IMR-90 (cell line): ENCODE results near the gene NRXN2. TPM values are rescaled to one million over a fixed set of nuclear protein-coding genes. Genes with fewer than 3 reads are reported as not detected.

Source experiments
- ATAC-seq: fragments of 200-7000 bp; cut with Tn5 transposase; 2 replicates; pipeline ENCODE4 v1.9.1; 2020; ENCODE audit warnings: low read depth, mild to moderate bottlenecking, moderate library complexity
- BruUV-seq: library from RNA; stranded (reverse); fragments of 400-500 nt; replicated peaks from 2 replicates; lab custom pipeline; 2021; lab: Mats Ljungman, UMichigan
- CTCF ChIA-PET: fragments of 300-600 bp; formaldehyde crosslinking; extraction: SDS; loops from one replicate; lab custom pipeline; 2021; ENCODE audit warnings: antibody characterized with exemption; lab: Yijun Ruan, JAX
- POLR2A ChIA-PET: fragments of 300-600 bp; sonication (Branson Sonifier 250); formaldehyde crosslinking; loops from one replicate; lab custom pipeline; 2022; ENCODE audit warnings: antibody characterized with exemption; ENCODE audit not compliant: unreplicated experiment; lab: Charles Lee
- DNase-seq: peaks from one replicate; pipeline ENCODE4 v3.0.0; 2013
- H2AFZ ChIP-seq: replicated peaks from 2 replicates; pipeline ENCODE3; 2013; ENCODE audit warnings: low read length, mild to moderate bottlenecking; ENCODE audit not compliant: poor library complexity
- H2AK5ac ChIP-seq: 2 replicates; pipeline ENCODE4 v1.6.1; 2013; ENCODE audit warnings: low read depth, low read length, inconsistent platforms
- H2AK9ac ChIP-seq: replicated peaks from 2 replicates; pipeline ENCODE3; 2013; ENCODE audit warnings: mild to moderate bottlenecking, low read depth, low read length, moderate library complexity; ENCODE audit not compliant: poor library complexity
- H2BK120ac ChIP-seq: 2 replicates; pipeline ENCODE4 v1.6.1; 2013; ENCODE audit warnings: low read depth, low read length, inconsistent platforms
- H2BK15ac ChIP-seq: 3 replicates; pipeline ENCODE4 v1.6.1; 2013; ENCODE audit warnings: low read depth, low read length, inconsistent platforms
- H2BK20ac ChIP-seq: 2 replicates; pipeline ENCODE4 v1.6.1; 2013; ENCODE audit warnings: low read depth, mild to moderate bottlenecking, inconsistent platforms, low read length, moderate library complexity
- H2BK5ac ChIP-seq: 2 replicates; pipeline ENCODE4 v1.6.1; 2013; ENCODE audit warnings: mild to moderate bottlenecking, low read depth, low read length, inconsistent platforms; ENCODE audit not compliant: poor library complexity, severe bottlenecking
- H3K14ac ChIP-seq: replicated peaks from 2 replicates; pipeline ENCODE4 v1.6.1; 2013; ENCODE audit warnings: low read depth, low read length, inconsistent platforms
- H3K18ac ChIP-seq: 2 replicates; pipeline ENCODE4 v1.6.1; 2013; ENCODE audit warnings: low read depth, low read length, control low read depth
- H3K23ac ChIP-seq: 2 replicates; pipeline ENCODE4 v1.6.1; 2013; ENCODE audit warnings: low read depth, low read length, inconsistent platforms
- H3K27ac ChIP-seq: 2 replicates; pipeline ENCODE4 v1.5.1; 2013; ENCODE audit warnings: mild to moderate bottlenecking, control low read depth, low read length; ENCODE audit not compliant: insufficient read depth
- H3K27me3 ChIP-seq: 2 replicates; pipeline ENCODE4 v1.6.1; 2013; ENCODE audit warnings: low read length; ENCODE audit not compliant: control insufficient read depth, insufficient read depth
- H3K36me3 ChIP-seq: 2 replicates; pipeline ENCODE4 v1.6.1; 2013; ENCODE audit warnings: low read length, mixed read lengths; ENCODE audit not compliant: control insufficient read depth, insufficient read depth
- H3K4ac ChIP-seq: 2 replicates; pipeline ENCODE4 v1.6.1; 2013; ENCODE audit warnings: low read depth, low read length, inconsistent platforms
- H3K4me1 ChIP-seq: 2 replicates; pipeline ENCODE4 v1.6.1; 2013; ENCODE audit warnings: low read length, mixed read lengths; ENCODE audit not compliant: control insufficient read depth, insufficient read depth
- H3K4me2 ChIP-seq: 2 replicates; pipeline ENCODE4 v1.6.1; 2013; ENCODE audit warnings: low read depth, mild to moderate bottlenecking, control low read depth, low read length, moderate library complexity
- H3K4me3 ChIP-seq: 2 replicates; pipeline ENCODE4 v1.5.1; 2013; ENCODE audit warnings: low read depth, mild to moderate bottlenecking, control low read depth, low read length, moderate library complexity; ENCODE audit not compliant: insufficient read depth
- H3K56ac ChIP-seq: 2 replicates; pipeline ENCODE4 v1.6.1; 2013; ENCODE audit warnings: low read length, inconsistent platforms; ENCODE audit not compliant: insufficient read depth; ENCODE audit errors: extremely low read depth
- H3K79me1 ChIP-seq, 2 experiments: 2 replicates each; pipeline ENCODE4 v1.6.1; 2013; ENCODE audit warnings: low read length in 2 of 2, inconsistent platforms in 1 of 2, low read depth in 1 of 2
- H3K9ac ChIP-seq: 2 replicates; pipeline ENCODE4 v1.6.1; 2013; ENCODE audit warnings: low read depth, low read length, control low read depth
- H3K9me1 ChIP-seq: 2 replicates; pipeline ENCODE4 v1.6.1; 2013; ENCODE audit warnings: low read length, inconsistent platforms; ENCODE audit not compliant: insufficient read depth
- H3K9me3 ChIP-seq: 2 replicates; pipeline ENCODE4 v1.6.1; 2013; ENCODE audit warnings: low read length; ENCODE audit not compliant: control insufficient read depth, insufficient read depth
- H4K20me1 ChIP-seq: 2 replicates; pipeline ENCODE4 v1.6.1; 2013; ENCODE audit warnings: low read length, inconsistent platforms; ENCODE audit not compliant: insufficient read depth
- H4K5ac ChIP-seq: 2 replicates; pipeline ENCODE4 v1.6.1; 2013; ENCODE audit warnings: mild to moderate bottlenecking, low read depth, low read length, control low read depth
- H4K8ac ChIP-seq, 2 experiments: 2 replicates each; pipeline ENCODE4 v1.6.1; 2013; ENCODE audit warnings: low read depth in 2 of 2, low read length in 2 of 2, control low read depth in 1 of 2, inconsistent platforms in 1 of 2
- H4K91ac ChIP-seq: 2 replicates; pipeline ENCODE4 v1.6.1; 2013; ENCODE audit warnings: low read depth, low read length, inconsistent platforms; ENCODE audit not compliant: insufficient read depth
- CEBPB ChIP-seq: IDR thresholded peaks from 2 replicates; pipeline ENCODE4 v1.6.1; 2012; ENCODE audit warnings: low read depth, low read length, improper control_type of control experiment
- CHD1 ChIP-seq: IDR thresholded peaks from 2 replicates; pipeline ENCODE4 v1.6.1; 2012; ENCODE audit warnings: low read depth, low read length, improper control_type of control experiment
- CTCF ChIP-seq: conservative IDR thresholded peaks from 2 replicates; pipeline ENCODE4 v1.5.1; 2012; ENCODE audit warnings: mild to moderate bottlenecking, low read depth, low read length, improper control_type of control experiment
- FOS ChIP-seq: fragments of 150-350 bp; IDR thresholded peaks from 2 replicates; pipeline ENCODE4 v1.6.1; 2016; ENCODE audit warnings: low read depth, low read length
- MAFK ChIP-seq: IDR thresholded peaks from 2 replicates; pipeline ENCODE4 v1.6.1; 2012; ENCODE audit warnings: low read depth, low read length, improper control_type of control experiment
- MAZ ChIP-seq: IDR thresholded peaks from 2 replicates; pipeline ENCODE4 v1.6.1; 2012; ENCODE audit warnings: low read depth, mild to moderate bottlenecking, low read length, improper control_type of control experiment, moderate library complexity, borderline replicate concordance
- MXI1 ChIP-seq: IDR thresholded peaks from 2 replicates; pipeline ENCODE4 v1.6.1; 2012; ENCODE audit warnings: low read depth, mild to moderate bottlenecking, low read length, moderate library complexity, borderline replicate concordance
- NFE2L2 ChIP-seq: fragments of 150-350 bp; IDR thresholded peaks from 2 replicates; pipeline ENCODE4 v1.6.1; 2016; ENCODE audit warnings: low read depth, mild to moderate bottlenecking, low read length
- POLR2A ChIP-seq: IDR thresholded peaks from 2 replicates; pipeline ENCODE4 v1.6.1; 2012; ENCODE audit warnings: mild to moderate bottlenecking, low read depth, low read length
- RAD21 ChIP-seq: IDR thresholded peaks from 2 replicates; pipeline ENCODE4 v1.6.1; 2012; ENCODE audit warnings: low read length, improper control_type of control experiment
- RCOR1 ChIP-seq: IDR thresholded peaks from 2 replicates; pipeline ENCODE4 v1.6.1; 2012; ENCODE audit warnings: mild to moderate bottlenecking, low read length, improper control_type of control experiment; ENCODE audit not compliant: insufficient replicate concordance
- WGBS, 2 experiments: methylation state at CpG; one replicate each; pipeline versions ENCODE4 v1.1.5 to v1.1.7; 2013; ENCODE audit warnings: missing lambda C conversion rate in 2 of 2; ENCODE audit not compliant: insufficient read length in 1 of 2; ENCODE audit errors: extremely low coverage in 2 of 2; 5-methylcytosine and 5-hydroxymethylcytosine counted together
- dilution Hi-C: fragments of 300-500 bp; cut with HindIII; formaldehyde crosslinking; loops from one replicate; pipeline ENCODE4 v1.14.3; 2018; ENCODE audit warnings: low sequenced_read_pairs; ENCODE audit not compliant: unreplicated experiment
- in situ Hi-C: fragments of 300-500 bp; cut with MboI; formaldehyde crosslinking; loops from 3 replicates; pipeline ENCODE4 v1.14.3; 2019; ENCODE audit warnings: low sequenced_read_pairs, inconsistent platforms, mixed read lengths
- intact Hi-C: fragments of 100-400 bp; cut with micrococcal nuclease; formaldehyde crosslinking; loops from 2 replicates; pipeline ENCODE4 v1.10.0; 2022
- polyA plus RNA-seq, 3 experiments: library from polyadenylated mRNA; depleted of rRNA; stranded (reverse); fragments of >200 nt; gene quantifications; 2 replicates each; pipeline ENCODE4 v1.2.3, GENCODE V29; 2012; ENCODE audit warnings: low replicate concordance in 1 of 3
- total RNA-seq: library from RNA; depleted of rRNA; stranded (reverse); fragments of >200 nt; gene quantifications from 2 replicates; pipeline ENCODE4 v1.2.3, GENCODE V29; 2012
- TF ChIP-seq, protein P1 (sequence below): fragments of 150-350 bp; IDR thresholded peaks from 2 replicates; pipeline ENCODE4 v1.6.1; 2017; ENCODE audit warnings: mild to moderate bottlenecking, antibody characterized with exemption, low read length, low read depth

Gene NRXN2
- total and polyA plus RNA-seq, 2 of the 4 experiments (the other 2 are of a cell fraction), result 0.18 to 0.22 TPM

DNA sequence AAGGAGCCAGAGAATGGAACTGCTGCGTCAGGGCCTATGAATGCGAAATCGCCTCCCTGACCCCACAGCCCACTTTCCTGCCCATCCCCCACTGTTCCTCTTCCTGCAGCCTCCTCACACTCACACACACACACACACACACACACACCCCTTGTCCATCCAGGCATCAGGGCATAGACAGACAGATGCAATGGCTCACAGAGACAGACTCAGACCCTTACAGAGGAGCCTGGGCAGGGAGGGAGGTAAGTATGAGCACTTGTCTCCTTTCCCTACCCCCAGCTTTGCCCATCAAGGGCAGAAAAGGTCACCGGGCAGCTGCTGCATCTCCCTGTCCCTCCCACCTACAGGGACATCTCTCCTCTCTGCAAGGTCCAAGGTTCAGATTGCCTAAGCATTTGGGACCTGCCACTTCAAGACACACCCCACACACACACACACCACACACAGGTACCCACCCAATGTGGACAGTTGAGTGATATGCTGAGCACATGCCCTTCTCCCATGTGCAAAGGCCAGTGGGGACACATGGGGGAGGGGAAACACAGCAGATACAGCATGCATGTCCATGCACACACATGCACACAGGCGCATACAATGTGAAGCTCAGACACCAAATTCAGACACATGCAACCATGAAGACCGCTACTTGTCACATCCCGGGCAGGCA is 2.0 kb upstream of the NRXN2 start:
- Histone ChIP-seq H2AFZ (no peak overlapping the region), H3K9ac (no peak overlapping the region), H2BK15ac (no peak overlapping the region), H3K23ac (no peak overlapping the region), H3K4me1 (no peaks in the 10 kb centered on the region), H3K4me3 (no peak overlapping the region), H3K9me1 (no peaks in the 10 kb centered on the region), H3K36me3 (no peaks in the 10 kb centered on the region), H3K79me1 (no peaks in the 10 kb centered on the region), H3K27ac (no peak overlapping the region), H4K20me1 (no peaks in the 10 kb centered on the region), H4K91ac (no peak overlapping the region), H2AK5ac (no peak overlapping the region), H2AK9ac (peak overlapping the region; percentile 28), H3K14ac (no peak overlapping the region), H3K27me3 (peaks cover 56% of the 10 kb centered on the region), H3K9me3 (no peaks in the 10 kb centered on the region), H2BK5ac (no peak overlapping the region), H3K4ac (no peak overlapping the region), H3K18ac (no peak overlapping the region), H2BK20ac (no peak overlapping the region), H4K8ac (no peak overlapping the region), H2BK120ac (no peak overlapping the region), H3K4me2 (no peak overlapping the region), H3K56ac (no peak overlapping the region), H4K5ac (no peak overlapping the region)
- in situ Hi-C loops, result no loop called here
- ChIA-PET CTCF (no interaction called here), POLR2A (no interaction called here)
- intact Hi-C loops, result no loop called here
- dilution Hi-C loops, result no loop called here
- DNase-seq, result no peak
- WGBS, 2 experiments, result no CpG with 5 or more reads among the region's 7 CpGs
- no TSS peak for BruUV-seq
- ATAC-seq, result no peak
- no peak for TF ChIP-seq CHD1
- TF ChIP-seq CTCF, result no peak
- TF ChIP-seq RCOR1, result no peak
- TF ChIP-seq POLR2A, result no peak
- no peak for TF ChIP-seq RAD21
- no peak for TF ChIP-seq NFE2L2
- TF ChIP-seq, protein P1, sequence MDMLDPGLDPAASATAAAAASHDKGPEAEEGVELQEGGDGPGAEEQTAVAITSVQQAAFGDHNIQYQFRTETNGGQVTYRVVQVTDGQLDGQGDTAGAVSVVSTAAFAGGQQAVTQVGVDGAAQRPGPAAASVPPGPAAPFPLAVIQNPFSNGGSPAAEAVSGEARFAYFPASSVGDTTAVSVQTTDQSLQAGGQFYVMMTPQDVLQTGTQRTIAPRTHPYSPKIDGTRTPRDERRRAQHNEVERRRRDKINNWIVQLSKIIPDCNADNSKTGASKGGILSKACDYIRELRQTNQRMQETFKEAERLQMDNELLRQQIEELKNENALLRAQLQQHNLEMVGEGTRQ, result no peak
- no peak for TF ChIP-seq CEBPB
- TF ChIP-seq MAFK, result no peak
- no peak for TF ChIP-seq MXI1
- TF ChIP-seq FOS, result no peak
- no peak for TF ChIP-seq MAZ
